WTC11 (cell line): ENCODE measurements around the gene SLC16A7. TPM values are rescaled to one million over a fixed set of nuclear protein-coding genes. Genes with fewer than 3 reads are reported as not detected.

ENCODE experiments used
- ATAC-seq: fragments of 200-7000 bp; cut with Tn5 transposase; 2 replicates; pipeline ENCODE4 v1.10.0; 2021; ENCODE audit warnings: mild to moderate bottlenecking, moderate library complexity
- CTCF ChIA-PET: fragments of 300-600 bp; sonication (Branson Sonifier 250); formaldehyde crosslinking; loops from one replicate; lab custom pipeline; 2021; ENCODE audit warnings: antibody characterized with exemption; lab: Charles Lee
- POLR2A ChIA-PET: fragments of 350-600 bp; sonication (Branson Sonifier 250); formaldehyde crosslinking; loops from one replicate; lab custom pipeline; 2021; ENCODE audit warnings: antibody characterized with exemption; lab: Charles Lee
- DNase-seq: peaks from one replicate; pipeline ENCODE4 v3.0.0; 2021; ENCODE audit warnings: low spot score
- H3K27ac Mint-ChIP-seq: 2 replicates; pipeline ENCODE4 v1.8.0; 2021; ENCODE audit warnings: mixed read lengths
- H3K27me3 Mint-ChIP-seq: 2 replicates; pipeline ENCODE4 v1.8.0; 2021; ENCODE audit warnings: low read depth, mild to moderate bottlenecking, moderate library complexity, mixed read lengths
- H3K36me3 Mint-ChIP-seq: 2 replicates; pipeline ENCODE4 v1.8.0; 2021; ENCODE audit warnings: mixed read lengths
- H3K4me1 Mint-ChIP-seq: 2 replicates; pipeline ENCODE4 v1.8.0; 2022; ENCODE audit warnings: mixed read lengths
- H3K4me3 Mint-ChIP-seq: 2 replicates; pipeline ENCODE4 v1.8.0; 2021; ENCODE audit warnings: mild to moderate bottlenecking, moderate library complexity, mixed read lengths
- H3K9me3 Mint-ChIP-seq: 2 replicates; pipeline ENCODE4 v1.8.0; 2021; ENCODE audit warnings: mixed read lengths
- CREB1 ChIP-seq: sonication (generic); formaldehyde crosslinking; IDR thresholded peaks from 2 replicates; pipeline ENCODE4 v1.8.0; 2023; ENCODE audit warnings: mild to moderate bottlenecking, missing genetic modification reagents
- FOXK1 ChIP-seq: sonication (generic); formaldehyde crosslinking; IDR thresholded peaks from 2 replicates; pipeline ENCODE4 v1.8.0; 2022; ENCODE audit warnings: mild to moderate bottlenecking, moderate library complexity, missing genetic modification reagents
- GABPB1 ChIP-seq: sonication (generic); formaldehyde crosslinking; IDR thresholded peaks from 2 replicates; pipeline ENCODE4 v1.8.1; 2023; ENCODE audit warnings: mild to moderate bottlenecking, missing genetic modification reagents
- NR1H2 ChIP-seq: sonication (generic); formaldehyde crosslinking; IDR thresholded peaks from 2 replicates; pipeline ENCODE4 v1.9.0; 2021; ENCODE audit warnings: mild to moderate bottlenecking, moderate library complexity, missing genetic modification reagents
- NR2C2 ChIP-seq: sonication (generic); formaldehyde crosslinking; IDR thresholded peaks from 2 replicates; pipeline ENCODE4 v1.8.0; 2022; ENCODE audit warnings: mild to moderate bottlenecking, missing genetic modification reagents
- RORB ChIP-seq: fragments of 250-450 bp; sonication (Bioruptor Pico); IDR thresholded peaks from 2 replicates; pipeline ENCODE4 v1.9.0; 2021; ENCODE audit warnings: mild to moderate bottlenecking
- SOX15 ChIP-seq: fragments of 250-450 bp; sonication (Bioruptor Pico); IDR thresholded peaks from 2 replicates; pipeline ENCODE4 v1.9.0; 2021; ENCODE audit warnings: mild to moderate bottlenecking
- SP1 ChIP-seq: sonication (generic); formaldehyde crosslinking; conservative IDR thresholded peaks from 2 replicates; pipeline ENCODE4 v1.8.1; 2022; ENCODE audit warnings: missing genetic modification reagents
- TP53 ChIP-seq: sonication (generic); formaldehyde crosslinking; IDR thresholded peaks from 2 replicates; pipeline ENCODE4 v1.8.1; 2023; ENCODE audit warnings: mild to moderate bottlenecking, missing genetic modification reagents
- ZNF219 ChIP-seq: sonication (generic); formaldehyde crosslinking; IDR thresholded peaks from 2 replicates; pipeline ENCODE4 v1.8.0; 2023; ENCODE audit warnings: missing genetic modification reagents, mild to moderate bottlenecking, borderline replicate concordance
- ZNF232 ChIP-seq: sonication (generic); formaldehyde crosslinking; IDR thresholded peaks from 2 replicates; pipeline ENCODE4 v1.8.0; 2022; ENCODE audit warnings: mild to moderate bottlenecking, missing genetic modification reagents
- total RNA-seq: library from RNA; stranded (reverse); gene quantifications from 3 replicates; pipeline ENCODE4 v1.2.3, GENCODE V29; 2021
- TF ChIP-seq, protein P1 (sequence below): sonication (generic); formaldehyde crosslinking; IDR thresholded peaks from 2 replicates; pipeline ENCODE4 v1.8.1; 2023; ENCODE audit warnings: mild to moderate bottlenecking, missing genetic modification reagents
- TF ChIP-seq, protein P2 (sequence below): fragments of 250-450 bp; sonication (Bioruptor Pico); IDR thresholded peaks from 2 replicates; pipeline ENCODE4 v2.1.2; 2022; ENCODE audit warnings: mild to moderate bottlenecking, moderate library complexity
- TF ChIP-seq, protein P3 (sequence below): sonication (generic); formaldehyde crosslinking; IDR thresholded peaks from 2 replicates; pipeline ENCODE4 v1.8.0; 2023; ENCODE audit warnings: mild to moderate bottlenecking, missing genetic modification reagents
- TF ChIP-seq, protein P4 (sequence below): sonication (generic); formaldehyde crosslinking; IDR thresholded peaks from 2 replicates; pipeline ENCODE4 v1.8.0; 2023; ENCODE audit warnings: missing genetic modification reagents, mild to moderate bottlenecking, borderline replicate concordance
- TF ChIP-seq, protein P5 (sequence below): sonication (generic); formaldehyde crosslinking; IDR thresholded peaks from 2 replicates; pipeline ENCODE4 v1.8.1; 2023; ENCODE audit warnings: mild to moderate bottlenecking, missing genetic modification reagents, moderate library complexity

The SLC16A7 gene
- total RNA-seq, 1 experiment from 2014 or later = 3.4 TPM

DNA sequence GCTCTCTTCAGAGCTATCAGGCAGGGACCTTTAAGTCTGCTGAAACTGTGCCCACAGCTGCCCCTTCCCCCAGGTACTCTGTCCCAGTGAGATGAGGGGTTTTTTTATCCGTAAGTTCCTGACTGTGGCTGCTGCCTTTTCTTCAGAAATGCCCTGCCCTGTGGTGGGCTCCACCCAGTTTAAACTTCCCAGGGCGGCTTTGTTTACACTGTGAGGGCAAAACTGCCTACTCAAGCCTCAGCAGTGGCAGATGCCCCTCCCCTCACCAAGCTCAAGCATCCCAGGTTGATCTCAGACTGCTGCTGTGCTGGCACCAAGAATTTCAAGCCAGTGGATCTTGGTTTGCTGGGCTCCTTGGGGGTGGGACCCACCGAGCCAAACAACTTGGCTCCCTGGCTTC lies 46.9 kb upstream of the SLC16A7 start:
- Mint-ChIP-seq H3K9me3 (no peaks in the 10 kb centered on the region), H3K36me3 (no peaks in the 10 kb centered on the region), H3K27me3 (no peaks in the 10 kb centered on the region), H3K4me1 (no peaks in the 10 kb centered on the region), H3K4me3 (no peak overlapping the region), H3K27ac (no peak overlapping the region)
- ATAC-seq (no peak), DNase-seq (no peak)
- POLR2A ChIA-PET = no interaction called here
- CTCF ChIA-PET = no interaction called here
- TF ChIP-seq RORB = no peak
- TF ChIP-seq CREB1 = no peak
- no peak for TF ChIP-seq GABPB1 (CRISPR knock-in tag)
- no peak for TF ChIP-seq FOXK1 (CRISPR knock-in tag)
- no peak for TF ChIP-seq ZNF219
- TF ChIP-seq, protein P1, sequence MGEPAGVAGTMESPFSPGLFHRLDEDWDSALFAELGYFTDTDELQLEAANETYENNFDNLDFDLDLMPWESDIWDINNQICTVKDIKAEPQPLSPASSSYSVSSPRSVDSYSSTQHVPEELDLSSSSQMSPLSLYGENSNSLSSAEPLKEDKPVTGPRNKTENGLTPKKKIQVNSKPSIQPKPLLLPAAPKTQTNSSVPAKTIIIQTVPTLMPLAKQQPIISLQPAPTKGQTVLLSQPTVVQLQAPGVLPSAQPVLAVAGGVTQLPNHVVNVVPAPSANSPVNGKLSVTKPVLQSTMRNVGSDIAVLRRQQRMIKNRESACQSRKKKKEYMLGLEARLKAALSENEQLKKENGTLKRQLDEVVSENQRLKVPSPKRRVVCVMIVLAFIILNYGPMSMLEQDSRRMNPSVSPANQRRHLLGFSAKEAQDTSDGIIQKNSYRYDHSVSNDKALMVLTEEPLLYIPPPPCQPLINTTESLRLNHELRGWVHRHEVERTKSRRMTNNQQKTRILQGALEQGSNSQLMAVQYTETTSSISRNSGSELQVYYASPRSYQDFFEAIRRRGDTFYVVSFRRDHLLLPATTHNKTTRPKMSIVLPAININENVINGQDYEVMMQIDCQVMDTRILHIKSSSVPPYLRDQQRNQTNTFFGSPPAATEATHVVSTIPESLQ = no peak
- TF ChIP-seq, protein P2, sequence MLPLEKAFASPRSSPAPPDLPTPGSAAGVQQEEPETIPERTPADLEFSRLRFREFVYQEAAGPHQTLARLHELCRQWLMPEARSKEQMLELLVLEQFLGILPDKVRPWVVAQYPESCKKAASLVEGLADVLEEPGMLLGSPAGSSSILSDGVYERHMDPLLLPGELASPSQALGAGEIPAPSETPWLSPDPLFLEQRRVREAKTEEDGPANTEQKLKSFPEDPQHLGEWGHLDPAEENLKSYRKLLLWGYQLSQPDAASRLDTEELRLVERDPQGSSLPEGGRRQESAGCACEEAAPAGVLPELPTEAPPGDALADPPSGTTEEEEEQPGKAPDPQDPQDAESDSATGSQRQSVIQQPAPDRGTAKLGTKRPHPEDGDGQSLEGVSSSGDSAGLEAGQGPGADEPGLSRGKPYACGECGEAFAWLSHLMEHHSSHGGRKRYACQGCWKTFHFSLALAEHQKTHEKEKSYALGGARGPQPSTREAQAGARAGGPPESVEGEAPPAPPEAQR (CRISPR knock-in tag) = no peak
- TF ChIP-seq NR1H2 (CRISPR knock-in tag) = no peak
- no peak for TF ChIP-seq ZNF232
- no peak for TF ChIP-seq SOX15 (CRISPR knock-in tag)

DNA sequence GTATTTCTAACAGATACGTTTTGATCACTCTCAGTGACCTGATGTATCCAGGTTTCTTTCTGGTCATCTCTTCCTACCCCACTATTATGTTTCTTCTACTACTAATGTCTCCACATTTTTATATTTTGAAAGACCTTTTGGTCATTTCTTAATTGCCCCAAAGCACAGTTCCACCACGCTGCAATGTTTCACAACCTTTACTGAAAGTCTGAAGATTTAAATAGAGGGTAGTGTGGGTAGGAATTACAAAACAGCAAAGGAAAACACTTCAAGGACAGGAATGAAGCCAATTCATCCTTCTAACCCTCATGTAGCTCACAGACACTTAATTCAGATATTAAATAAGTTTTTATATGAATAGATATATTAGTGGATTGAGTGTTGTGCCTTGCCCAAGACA lies 36.1 kb upstream of the SLC16A7 start:
- no peaks in the 10 kb centered on the region for H3K36me3 Mint-ChIP-seq
- H3K9me3 Mint-ChIP-seq = peaks cover 17% of the 10 kb centered on the region
- no peak for DNase-seq
- ChIA-PET CTCF (no interaction called here), POLR2A (no interaction called here)
- H3K27ac Mint-ChIP-seq = no peak overlapping the region
- peaks cover 2% of the 10 kb centered on the region; the same call in 1 of the 2 replicates for H3K27me3 Mint-ChIP-seq
- no peak overlapping the region for H3K4me3 Mint-ChIP-seq
- no peak for ATAC-seq
- TF ChIP-seq NR2C2 (CRISPR knock-in tag) (no peak), TP53 (CRISPR knock-in tag) (no peak), NR1H2 (CRISPR knock-in tag) (no peak), SP1 (CRISPR knock-in tag) (no peak)
- TF ChIP-seq, protein P3, sequence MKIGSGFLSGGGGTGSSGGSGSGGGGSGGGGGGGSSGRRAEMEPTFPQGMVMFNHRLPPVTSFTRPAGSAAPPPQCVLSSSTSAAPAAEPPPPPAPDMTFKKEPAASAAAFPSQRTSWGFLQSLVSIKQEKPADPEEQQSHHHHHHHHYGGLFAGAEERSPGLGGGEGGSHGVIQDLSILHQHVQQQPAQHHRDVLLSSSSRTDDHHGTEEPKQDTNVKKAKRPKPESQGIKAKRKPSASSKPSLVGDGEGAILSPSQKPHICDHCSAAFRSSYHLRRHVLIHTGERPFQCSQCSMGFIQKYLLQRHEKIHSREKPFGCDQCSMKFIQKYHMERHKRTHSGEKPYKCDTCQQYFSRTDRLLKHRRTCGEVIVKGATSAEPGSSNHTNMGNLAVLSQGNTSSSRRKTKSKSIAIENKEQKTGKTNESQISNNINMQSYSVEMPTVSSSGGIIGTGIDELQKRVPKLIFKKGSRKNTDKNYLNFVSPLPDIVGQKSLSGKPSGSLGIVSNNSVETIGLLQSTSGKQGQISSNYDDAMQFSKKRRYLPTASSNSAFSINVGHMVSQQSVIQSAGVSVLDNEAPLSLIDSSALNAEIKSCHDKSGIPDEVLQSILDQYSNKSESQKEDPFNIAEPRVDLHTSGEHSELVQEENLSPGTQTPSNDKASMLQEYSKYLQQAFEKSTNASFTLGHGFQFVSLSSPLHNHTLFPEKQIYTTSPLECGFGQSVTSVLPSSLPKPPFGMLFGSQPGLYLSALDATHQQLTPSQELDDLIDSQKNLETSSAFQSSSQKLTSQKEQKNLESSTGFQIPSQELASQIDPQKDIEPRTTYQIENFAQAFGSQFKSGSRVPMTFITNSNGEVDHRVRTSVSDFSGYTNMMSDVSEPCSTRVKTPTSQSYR (CRISPR knock-in tag) = no peak
- TF ChIP-seq, protein P4, sequence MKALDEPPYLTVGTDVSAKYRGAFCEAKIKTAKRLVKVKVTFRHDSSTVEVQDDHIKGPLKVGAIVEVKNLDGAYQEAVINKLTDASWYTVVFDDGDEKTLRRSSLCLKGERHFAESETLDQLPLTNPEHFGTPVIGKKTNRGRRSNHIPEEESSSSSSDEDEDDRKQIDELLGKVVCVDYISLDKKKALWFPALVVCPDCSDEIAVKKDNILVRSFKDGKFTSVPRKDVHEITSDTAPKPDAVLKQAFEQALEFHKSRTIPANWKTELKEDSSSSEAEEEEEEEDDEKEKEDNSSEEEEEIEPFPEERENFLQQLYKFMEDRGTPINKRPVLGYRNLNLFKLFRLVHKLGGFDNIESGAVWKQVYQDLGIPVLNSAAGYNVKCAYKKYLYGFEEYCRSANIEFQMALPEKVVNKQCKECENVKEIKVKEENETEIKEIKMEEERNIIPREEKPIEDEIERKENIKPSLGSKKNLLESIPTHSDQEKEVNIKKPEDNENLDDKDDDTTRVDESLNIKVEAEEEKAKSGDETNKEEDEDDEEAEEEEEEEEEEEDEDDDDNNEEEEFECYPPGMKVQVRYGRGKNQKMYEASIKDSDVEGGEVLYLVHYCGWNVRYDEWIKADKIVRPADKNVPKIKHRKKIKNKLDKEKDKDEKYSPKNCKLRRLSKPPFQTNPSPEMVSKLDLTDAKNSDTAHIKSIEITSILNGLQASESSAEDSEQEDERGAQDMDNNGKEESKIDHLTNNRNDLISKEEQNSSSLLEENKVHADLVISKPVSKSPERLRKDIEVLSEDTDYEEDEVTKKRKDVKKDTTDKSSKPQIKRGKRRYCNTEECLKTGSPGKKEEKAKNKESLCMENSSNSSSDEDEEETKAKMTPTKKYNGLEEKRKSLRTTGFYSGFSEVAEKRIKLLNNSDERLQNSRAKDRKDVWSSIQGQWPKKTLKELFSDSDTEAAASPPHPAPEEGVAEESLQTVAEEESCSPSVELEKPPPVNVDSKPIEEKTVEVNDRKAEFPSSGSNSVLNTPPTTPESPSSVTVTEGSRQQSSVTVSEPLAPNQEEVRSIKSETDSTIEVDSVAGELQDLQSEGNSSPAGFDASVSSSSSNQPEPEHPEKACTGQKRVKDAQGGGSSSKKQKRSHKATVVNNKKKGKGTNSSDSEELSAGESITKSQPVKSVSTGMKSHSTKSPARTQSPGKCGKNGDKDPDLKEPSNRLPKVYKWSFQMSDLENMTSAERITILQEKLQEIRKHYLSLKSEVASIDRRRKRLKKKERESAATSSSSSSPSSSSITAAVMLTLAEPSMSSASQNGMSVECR = no peak
- TF ChIP-seq, protein P5, sequence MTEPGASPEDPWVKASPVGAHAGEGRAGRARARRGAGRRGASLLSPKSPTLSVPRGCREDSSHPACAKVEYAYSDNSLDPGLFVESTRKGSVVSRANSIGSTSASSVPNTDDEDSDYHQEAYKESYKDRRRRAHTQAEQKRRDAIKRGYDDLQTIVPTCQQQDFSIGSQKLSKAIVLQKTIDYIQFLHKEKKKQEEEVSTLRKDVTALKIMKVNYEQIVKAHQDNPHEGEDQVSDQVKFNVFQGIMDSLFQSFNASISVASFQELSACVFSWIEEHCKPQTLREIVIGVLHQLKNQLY (CRISPR knock-in tag) = no peak
- TF ChIP-seq, all 79 proteins: peak for 0
- H3K4me1 Mint-ChIP-seq = no peaks in the 10 kb centered on the region
